ENCODE results near the gene H2BK1. TPM values are rescaled to one million over a fixed set of nuclear protein-coding genes. Genes with fewer than 3 reads are reported as not detected.

Gene H2BK1
- total RNA-seq, 1 donor from 2014 or later = not detected

- intact Hi-C loops (cut with DNase I) = no loop called here
- ATAC-seq (no peak), DNase-seq (ENCODE audit: missing footprints) (peak; percentile 69)
Measured at GRCh38 chr7:151173386-151174245, 36.7 kb downstream of the H2BK1 start.

GRCh38 chr7:151172273-151173141, 37.8 kb downstream of the H2BK1 start:
- ATAC-seq = peak; percentile 68
- peak; percentile 94 for DNase-seq (ENCODE audit: missing footprints)
- intact Hi-C loops (cut with DNase I) = loop anchor here (1.0 kb wide), 1 partner anchor 47 kb away; no protein-coding TSS in a partner anchor

GRCh38 chr7:151168787-151169162, 41.5 kb downstream of the H2BK1 start:
- intact Hi-C loops (cut with DNase I) = loop anchor here (1.0 to 2.0 kb wide), 2 partner anchors 44 to 134 kb away; no protein-coding TSS in a partner anchor
- DNase-seq (ENCODE audit: missing footprints) (no peak), ATAC-seq (no peak)

GRCh38 chr7:151168003-151168786, 42.1 kb downstream of the H2BK1 start:
- DNase-seq (ENCODE audit: missing footprints) (no peak), ATAC-seq (peak; percentile 62)
- intact Hi-C loops (cut with DNase I) = loop anchor here (1.0 to 2.0 kb wide), 2 partner anchors 44 to 135 kb away; no protein-coding TSS in a partner anchor

- DNase-seq (ENCODE audit: missing footprints) (no peak), ATAC-seq (peak; percentile 51)
- intact Hi-C loops (cut with DNase I) = no loop called here
Measured at GRCh38 chr7:151167197-151167961, 42.9 kb downstream of the H2BK1 start, which contains the start of gene GBX1. TSS of gene GBX1 (minus strand) at chr7:151167694. CDS start at chr7:151167548, 146 bp downstream.

- intact Hi-C loops (cut with DNase I) = no loop called here
- ATAC-seq = no peak
- no peak for DNase-seq (ENCODE audit: missing footprints)
Measured at GRCh38 chr7:151166629-151167196, 43.6 kb downstream of the H2BK1 start.

- no peak for ATAC-seq
- DNase-seq (ENCODE audit: missing footprints) = no peak
- intact Hi-C loops (cut with DNase I) = no loop called here
Measured at GRCh38 chr7:151161757-151162156, 48.5 kb downstream of the H2BK1 start.

Other genes with a start within 250 kb of the H2BK1 start
- 97.3 TPM for gene KCNH2, start 232.2 kb downstream of the H2BK1 start, total RNA-seq
- gene NOS3, start 219.5 kb downstream of the H2BK1 start, total RNA-seq = 19.4 TPM
- gene ATG9B, start 186.0 kb downstream of the H2BK1 start, total RNA-seq = not detected
- gene ABCB8, start 182.0 kb downstream of the H2BK1 start, total RNA-seq = 24.5 TPM
- gene ASIC3, start 162.0 kb downstream of the H2BK1 start, total RNA-seq = 5.5 TPM
- gene CDK5, start 152.6 kb downstream of the H2BK1 start, total RNA-seq = 6.7 TPM
- 61.2 TPM for gene SLC4A2, start 150.9 kb downstream of the H2BK1 start, total RNA-seq
- 79.2 TPM for gene FASTK, start 129.7 kb downstream of the H2BK1 start, total RNA-seq
- gene TMUB1, start 127.0 kb downstream of the H2BK1 start, total RNA-seq = 35.5 TPM
- gene AGAP3, start 124.0 kb downstream of the H2BK1 start, total RNA-seq = 57.4 TPM
- gene GBX1, start 42.8 kb downstream of the H2BK1 start, total RNA-seq = 2.4 TPM
- gene ASB10, start 23.2 kb downstream of the H2BK1 start, total RNA-seq = 41.4 TPM
- gene ABCF2, start 16.7 kb upstream of the H2BK1 start, total RNA-seq = 24.5 TPM
- gene CHPF2, start 22.0 kb upstream of the H2BK1 start, total RNA-seq = 11.6 TPM
- gene SMARCD3, start 38.2 kb upstream of the H2BK1 start, total RNA-seq = 110 TPM
- gene NUB1, start 131.3 kb upstream of the H2BK1 start, total RNA-seq = 31.3 TPM
- gene WDR86, start 199.6 kb upstream of the H2BK1 start, total RNA-seq = 0.41 TPM
- not detected for gene CRYGN, start 229.7 kb upstream of the H2BK1 start, total RNA-seq